Mesenteric fat pad (tissue), 1 donor: Measurements from ENCODE around the gene RCBTB2. TPM values are rescaled to one million over a fixed set of nuclear protein-coding genes. Genes with fewer than 3 reads are reported as not detected.
"Not testable (repeated sequence)": the region's sequence is repeated elsewhere in the genome, so short reads cannot be mapped to it uniquely, and the experiment has no call there.

Experiments used
- DNase-seq: peaks from one replicate; pipeline ENCODE4 v3.0.0-alpha.2; 2020; ENCODE audit warnings: low spot score
- long read RNA-seq: library from polyadenylated mRNA; unstranded; transcript quantifications from one replicate; pipeline ENCODE4 v2.0.0, GENCODE V29; 2020
- total RNA-seq: library from RNA; stranded (reverse); fragmentation: NEBNext Ultra II Directional; extraction: Animal tissue kit (Norgen Biotek cat#: 25700); gene quantifications from one replicate; pipeline ENCODE4 v1.2.1, GENCODE V29; 2021
- donor health status: DM: yes; HTN: yes; CAD: no.

Gene RCBTB2
- 11.8 TPM for total RNA-seq
- long read RNA-seq, transcript RCBTB2-201 (15 exons, 3,232 nt), result major isoform, 12 of 56 reads
- long read RNA-seq, transcript RCBTB2-206 (12 exons, 2,984 nt), result minor isoform, 5 of 56 reads
- long read RNA-seq, partial matches to known transcripts, result 19 of 56 reads
- long read RNA-seq, other reads (novel, unspliced or antisense), result 20 of 56 reads

GRCh38 chr13:48532506-48533499, at the start of gene RCBTB2:
TSS of gene RCBTB2 (minus strand) at chr13:48533080. CDS start at chr13:48521939, 11,141 bp downstream.
- peak; percentile 100 for DNase-seq

- no peak for DNase-seq
These were observed 49.2 kb upstream of the RCBTB2 start for GRCh38 chr13:48582084-48582483.

DNA sequence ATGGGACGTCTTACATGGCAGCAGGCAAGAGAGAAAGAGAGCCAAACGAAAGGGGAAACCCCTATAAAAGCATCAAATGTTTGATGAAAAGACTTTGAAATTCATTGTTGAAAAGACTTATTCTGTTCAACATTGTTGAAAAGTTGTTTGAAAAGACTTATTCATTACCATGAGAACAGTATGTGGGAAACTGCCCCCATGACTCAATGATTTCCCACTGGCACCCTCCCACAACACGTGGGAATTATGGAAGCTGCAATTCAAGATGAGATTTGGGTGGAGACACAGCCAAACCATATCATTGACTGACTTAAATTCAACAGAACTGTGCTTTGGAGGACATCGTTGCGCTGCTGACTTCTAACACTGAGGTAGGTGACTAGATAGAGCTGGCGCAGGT, 48.0 kb upstream of the RCBTB2 start:
- no peak for DNase-seq

DNA sequence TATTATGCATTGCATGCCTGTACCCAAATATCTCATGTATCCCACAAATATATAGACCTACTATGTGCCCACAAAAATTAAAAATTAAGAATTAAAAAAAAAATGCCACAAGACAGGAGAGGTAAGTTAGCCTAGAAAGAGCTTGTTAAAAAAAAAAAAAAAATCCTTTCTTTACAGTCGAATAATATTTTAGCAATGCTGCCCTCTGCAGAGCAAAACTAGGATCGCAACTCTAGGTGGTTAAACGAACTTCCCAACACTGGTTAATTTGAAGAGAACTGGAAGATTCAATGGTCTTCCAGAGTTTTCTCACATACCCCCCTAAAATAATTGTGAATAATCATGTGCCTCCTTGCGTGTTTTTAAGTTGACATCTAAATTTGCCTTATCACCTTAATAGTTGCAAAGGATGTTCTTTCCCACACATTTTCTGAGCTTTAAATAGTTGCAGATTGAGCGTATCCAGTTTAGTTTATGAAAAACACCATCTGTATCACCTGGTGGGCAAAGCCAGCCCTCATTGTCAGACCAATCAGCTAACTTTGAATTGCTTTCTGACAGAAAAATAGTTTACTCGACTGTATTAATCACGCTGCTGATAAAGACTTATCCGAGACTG, 47.4 kb upstream of the RCBTB2 start:
- no peak for DNase-seq

DNA sequence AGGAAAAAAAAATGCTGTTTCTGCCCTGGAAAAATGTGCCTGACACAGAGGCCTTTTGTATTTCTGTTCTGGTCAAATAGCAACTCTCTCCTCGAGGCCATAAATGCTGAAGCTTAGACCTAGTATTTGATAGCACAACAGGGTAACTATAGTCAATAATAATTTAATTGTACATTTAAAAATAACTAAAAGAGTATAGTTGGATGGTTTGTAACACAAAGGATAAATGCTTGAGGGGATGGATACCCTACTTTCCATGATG, 47.0 kb upstream of the RCBTB2 start:
- DNase-seq, result not testable (repeated sequence)

DNA sequence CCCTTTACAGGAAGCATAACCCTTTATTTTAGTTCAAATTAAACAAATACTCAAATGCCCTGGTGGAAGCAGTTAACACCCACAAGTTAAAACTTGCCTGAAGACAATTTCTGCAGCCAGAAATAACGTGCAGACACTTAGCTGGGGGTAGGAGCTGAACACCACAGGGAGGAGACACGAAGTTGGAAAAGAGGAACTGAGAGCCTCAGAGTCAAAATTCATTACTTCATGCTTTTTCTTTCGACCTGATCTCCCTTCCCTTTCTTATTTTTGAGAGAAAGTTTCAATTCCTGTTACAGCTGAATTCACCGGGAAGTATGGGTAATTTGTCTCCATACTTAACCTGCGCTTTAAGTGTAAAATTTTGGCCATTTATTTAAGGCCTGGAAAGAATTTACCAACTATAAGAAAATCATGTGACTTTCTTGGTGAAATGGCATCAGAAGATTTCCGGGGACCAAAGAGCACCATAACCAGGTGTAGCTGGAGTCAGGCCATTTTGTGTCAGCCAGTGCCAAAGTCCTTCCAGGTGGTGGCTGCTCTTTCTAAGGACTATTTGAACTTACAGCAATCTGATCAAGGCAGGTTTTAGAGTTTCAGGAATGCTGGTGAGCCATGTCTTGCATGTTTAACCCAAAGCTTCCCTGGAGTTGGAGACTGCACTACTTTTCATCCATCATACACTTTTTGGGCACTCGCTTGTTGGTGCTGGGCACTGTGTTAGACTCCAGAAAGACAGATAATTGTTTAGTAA, 46.5 kb upstream of the RCBTB2 start:
- DNase-seq, result no peak

DNA sequence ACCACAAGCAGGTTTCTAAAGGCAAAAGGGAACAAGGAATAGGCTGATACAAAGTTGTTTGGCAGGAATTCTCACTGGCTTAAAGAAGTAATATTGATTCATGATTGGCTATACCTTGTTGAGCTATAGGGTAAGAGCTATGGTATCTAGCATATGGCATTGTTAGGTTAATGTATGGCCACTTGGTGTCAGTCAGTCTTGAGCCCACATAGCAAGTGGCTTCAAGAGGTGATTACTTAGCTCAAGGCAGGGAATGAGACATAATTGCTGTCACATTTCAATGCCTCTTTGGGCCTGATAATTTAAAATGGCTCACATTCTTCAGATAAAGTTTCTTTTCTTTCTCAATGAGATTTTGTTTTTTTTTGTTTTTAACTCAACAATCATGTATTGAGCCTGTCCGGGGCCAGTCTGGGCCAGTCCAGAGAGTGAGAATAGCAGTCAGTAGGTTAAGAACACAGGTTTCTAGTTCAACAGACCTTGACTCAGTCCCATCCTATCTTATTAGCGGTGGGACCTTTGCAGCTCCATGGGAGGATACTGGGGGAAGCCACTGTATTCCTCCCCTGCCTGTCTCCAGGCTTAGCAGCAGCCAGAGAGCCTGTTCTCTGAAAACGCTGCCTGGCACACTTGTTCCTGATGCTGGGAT, 45.8 kb upstream of the RCBTB2 start:
- no peak for DNase-seq

- no peak for DNase-seq
These were observed 43.6 kb upstream of the RCBTB2 start for GRCh38 chr13:48576448-48577010.

DNA sequence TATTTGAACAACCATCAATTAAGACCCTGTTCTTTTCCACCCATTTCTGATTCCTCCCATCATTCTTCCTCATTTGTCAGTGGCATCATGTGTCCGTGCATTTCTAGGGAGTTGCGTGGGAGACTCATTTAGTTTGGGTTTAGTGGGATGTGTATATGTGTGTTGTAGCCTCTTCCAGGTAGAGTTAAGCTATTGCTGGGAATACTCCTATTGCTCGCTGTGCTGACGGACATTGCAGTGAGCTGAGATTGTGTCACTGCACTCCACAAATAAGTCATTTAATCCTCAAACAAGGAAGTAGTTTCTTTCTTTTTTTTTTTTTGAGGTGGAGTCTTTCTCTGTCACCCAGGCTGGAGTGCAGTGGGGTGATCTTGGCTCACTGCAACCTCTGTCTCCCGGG, 42.2 kb upstream of the RCBTB2 start:
- no peak for DNase-seq

DNA sequence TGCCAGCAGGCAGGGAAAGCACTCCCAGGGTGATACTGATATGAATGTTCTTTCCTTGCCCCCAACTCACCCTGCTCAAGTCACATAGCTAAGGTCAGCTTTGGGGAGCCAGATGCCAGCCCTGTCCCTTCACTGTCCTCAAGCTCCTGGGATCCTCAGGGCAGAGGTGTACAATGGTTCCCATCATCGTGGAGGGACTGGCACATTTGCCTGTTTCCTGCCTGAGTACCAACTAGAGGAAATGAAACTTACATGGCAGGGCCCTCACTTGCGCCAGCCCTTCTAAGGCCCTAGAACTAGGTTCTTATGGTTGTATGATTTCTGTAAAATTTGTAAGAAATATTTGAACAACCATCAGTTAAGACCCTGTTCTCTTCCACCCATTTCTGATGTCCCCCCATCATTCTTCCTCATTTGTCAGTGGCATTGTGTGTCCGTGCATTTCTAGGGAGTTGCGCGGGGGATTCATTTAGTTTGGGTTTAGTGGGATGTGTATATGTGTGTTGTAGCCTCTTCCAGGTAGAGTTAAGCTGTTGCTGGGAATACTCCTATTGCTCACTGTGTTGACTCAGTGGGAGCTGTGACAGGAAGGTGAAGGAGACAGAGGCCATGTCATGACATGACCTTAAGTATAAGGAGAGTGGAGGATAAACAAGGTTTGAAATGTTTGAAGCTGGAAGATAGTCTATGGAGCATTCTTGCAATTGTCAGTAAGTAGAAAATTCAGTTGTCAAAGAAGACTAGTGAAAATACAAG, 41.3 kb upstream of the RCBTB2 start:
- DNase-seq, result no peak

GRCh38 chr13:48573213-48574007, 40.5 kb upstream of the RCBTB2 start:
- no peak for DNase-seq

- DNase-seq, result no peak
These were observed 38.4 kb upstream of the RCBTB2 start for GRCh38 chr13:48571126-48571913.

DNA sequence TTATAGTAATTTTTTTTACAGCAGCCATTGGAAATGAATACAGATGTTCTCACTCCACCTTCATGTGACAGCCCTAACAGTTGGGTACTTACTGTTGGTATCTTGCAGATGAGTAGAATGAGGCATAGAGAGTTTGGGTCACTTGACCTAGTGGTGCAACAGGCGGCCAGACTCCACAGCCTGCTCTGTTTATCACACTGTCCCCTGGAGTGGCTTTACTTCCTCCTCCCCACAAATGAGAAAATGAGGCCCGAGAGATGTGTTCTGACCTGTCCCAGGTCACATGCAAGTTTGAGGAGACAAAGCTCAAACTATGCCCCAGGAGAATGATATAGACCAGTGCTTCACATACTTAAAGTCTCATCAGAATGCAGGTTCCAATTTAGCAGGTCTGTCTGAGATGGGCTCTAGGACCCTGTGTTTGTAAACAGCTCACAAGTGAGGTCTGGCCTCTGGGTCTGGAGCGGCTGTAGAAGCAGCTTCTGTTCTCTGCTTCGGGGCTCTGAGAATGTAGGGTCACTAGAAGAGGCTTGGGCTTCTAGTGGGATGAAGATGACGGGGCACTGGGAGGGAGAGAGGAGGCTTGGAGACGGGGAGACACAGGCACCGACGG, 37.4 kb upstream of the RCBTB2 start:
- DNase-seq, result no peak

DNA sequence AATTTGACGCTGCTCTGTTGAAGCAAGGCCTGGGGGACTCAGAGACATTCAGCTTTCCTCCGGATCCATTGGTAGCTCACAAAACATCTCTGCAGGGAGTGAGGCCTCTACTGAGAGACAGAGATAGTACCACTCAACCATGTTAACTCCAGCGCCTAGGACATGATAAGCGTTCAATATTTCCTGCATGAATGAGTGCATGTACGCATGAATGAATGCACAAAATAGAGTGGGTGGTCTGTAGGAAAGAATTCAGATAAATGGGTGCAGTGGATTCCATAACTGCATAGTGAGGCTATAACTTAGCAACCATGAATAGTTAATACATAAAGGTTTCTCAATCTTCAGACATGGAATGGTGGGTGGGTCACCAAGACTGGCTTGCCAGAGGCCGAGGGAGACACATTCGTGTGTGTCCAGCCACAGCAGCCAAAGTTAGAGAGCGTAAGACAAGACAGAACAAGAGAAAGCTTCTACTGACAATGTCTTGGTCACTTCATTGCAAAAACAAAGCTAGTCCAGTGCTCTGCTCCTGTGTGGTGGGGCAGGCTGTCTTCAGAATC, 36.3 kb upstream of the RCBTB2 start:
- DNase-seq, result no peak

DNA sequence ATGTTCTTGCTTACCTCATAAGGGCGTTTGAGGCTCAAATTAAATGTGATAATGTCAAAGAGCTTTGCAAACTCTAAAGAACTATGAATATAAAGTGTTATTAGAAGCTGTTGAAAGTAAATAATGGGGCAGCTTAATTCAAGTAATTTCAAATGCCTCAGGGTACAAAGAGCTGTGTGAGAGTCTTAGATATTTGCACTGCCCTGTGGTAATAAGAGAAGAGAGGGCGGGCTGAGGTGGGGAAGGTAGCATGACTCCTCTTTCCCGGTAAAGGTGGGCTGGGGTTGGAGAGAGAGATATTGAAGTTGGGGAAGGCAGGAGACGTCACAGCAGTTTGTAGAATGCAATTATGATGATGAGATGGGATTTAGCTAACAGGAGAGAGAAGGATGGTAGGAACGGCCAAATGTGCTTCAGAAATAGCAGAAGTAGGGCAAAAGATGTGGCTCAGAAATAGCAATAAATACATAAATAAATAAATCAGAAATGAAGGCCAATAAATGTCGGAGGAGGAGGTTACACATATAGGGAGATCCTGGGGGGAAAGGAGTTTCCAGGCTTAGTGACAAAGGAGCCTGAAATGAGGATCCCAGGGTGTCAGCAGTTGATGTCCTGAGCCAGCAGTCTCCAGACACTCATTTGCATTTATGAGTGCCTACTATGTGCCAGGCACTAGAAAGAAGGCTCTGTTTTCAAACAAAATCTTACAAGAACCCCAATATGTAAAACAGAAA, 35.7 kb upstream of the RCBTB2 start:
- DNase-seq, result no peak

DNA sequence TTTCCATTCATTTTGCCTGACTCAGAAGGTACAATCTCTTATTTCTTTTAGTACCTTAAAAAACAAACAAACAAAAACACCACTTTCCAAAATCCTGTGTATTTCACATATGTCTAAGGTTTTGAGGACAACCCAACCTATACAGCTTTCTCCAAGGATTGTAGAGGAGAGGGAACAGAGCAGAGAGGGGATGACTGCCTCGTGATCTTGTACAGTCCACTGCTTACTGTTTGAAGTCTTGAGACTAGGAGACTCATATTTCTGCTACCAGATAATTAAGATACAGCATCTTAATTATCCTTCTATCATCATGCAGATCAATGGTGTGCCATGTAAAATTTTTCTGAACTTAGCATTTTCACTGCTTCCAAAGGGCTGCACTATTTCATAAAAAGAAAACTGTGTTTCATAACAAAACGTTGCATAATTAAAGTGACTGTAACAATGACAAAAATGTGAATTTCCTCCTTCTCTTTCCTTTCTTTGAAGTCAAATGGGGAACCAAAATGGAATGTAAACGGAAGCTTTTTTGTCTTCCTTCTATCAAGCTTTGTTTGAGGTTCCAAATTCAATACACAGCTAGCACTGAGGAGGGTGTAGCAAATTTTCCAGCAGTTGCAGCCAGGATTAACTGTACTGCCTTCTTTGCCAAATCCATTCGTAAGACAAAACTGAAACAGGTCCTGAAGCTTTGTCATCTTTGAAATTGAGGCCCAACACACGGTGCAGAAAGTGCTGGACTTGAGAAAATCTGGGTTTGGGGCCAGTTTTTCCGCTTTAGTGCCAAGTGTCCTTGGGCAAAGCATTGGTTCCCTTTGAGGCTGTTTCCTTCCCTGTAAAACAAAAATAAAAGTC, 34.9 kb upstream of the RCBTB2 start:
- no peak for DNase-seq
